NK-92 (cell line): ENCODE data around the gene CELSR1.
"Not testable (repeated sequence)": the region's sequence is repeated elsewhere in the genome, so short reads cannot be mapped to it uniquely, and the experiment has no call there.

ENCODE experiments used
- DNase-seq: peaks from one replicate; lab custom pipeline; 2025; ENCODE audit not compliant: unreplicated experiment; lab: John Stamatoyannopoulos, UW

Gene CELSR1

DNA sequence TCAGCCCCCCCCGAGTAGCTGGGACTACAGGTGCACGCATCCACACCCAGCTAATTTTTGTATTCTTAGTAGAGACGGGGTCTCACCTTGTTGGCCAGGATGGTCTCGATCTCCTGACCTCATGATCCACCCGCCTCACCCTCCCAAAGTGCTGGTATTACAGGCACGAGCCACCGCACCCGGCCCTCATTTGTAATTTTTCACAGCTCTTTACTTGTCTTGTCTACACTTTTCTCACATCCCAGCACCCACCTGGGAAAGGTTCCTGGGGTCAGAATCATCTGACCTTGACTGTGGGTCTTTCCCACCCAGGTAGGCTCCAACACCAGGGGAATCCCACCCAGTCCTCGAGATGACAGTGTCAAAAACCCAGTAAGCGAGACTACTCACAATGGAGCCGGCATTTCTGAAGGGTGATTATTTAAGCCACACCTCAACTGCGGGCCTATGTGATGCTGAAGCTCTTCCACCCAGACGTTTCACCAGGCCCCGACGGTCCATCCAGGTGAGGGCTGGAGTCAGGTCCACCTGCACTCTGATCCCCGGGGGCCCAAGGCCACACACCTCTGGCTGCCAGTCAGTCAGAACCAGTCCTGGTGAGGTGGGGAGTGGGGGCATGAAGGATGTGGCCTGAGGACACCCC, 23.4 kb downstream of the CELSR1 start:
- DNase-seq: no peak

- no peak for DNase-seq
These were observed 24.7 kb downstream of the CELSR1 start for GRCh38 chr22:46512683-46513082.

GRCh38 chr22:46512039-46512370, 25.4 kb downstream of the CELSR1 start:
- DNase-seq: no peak

DNA sequence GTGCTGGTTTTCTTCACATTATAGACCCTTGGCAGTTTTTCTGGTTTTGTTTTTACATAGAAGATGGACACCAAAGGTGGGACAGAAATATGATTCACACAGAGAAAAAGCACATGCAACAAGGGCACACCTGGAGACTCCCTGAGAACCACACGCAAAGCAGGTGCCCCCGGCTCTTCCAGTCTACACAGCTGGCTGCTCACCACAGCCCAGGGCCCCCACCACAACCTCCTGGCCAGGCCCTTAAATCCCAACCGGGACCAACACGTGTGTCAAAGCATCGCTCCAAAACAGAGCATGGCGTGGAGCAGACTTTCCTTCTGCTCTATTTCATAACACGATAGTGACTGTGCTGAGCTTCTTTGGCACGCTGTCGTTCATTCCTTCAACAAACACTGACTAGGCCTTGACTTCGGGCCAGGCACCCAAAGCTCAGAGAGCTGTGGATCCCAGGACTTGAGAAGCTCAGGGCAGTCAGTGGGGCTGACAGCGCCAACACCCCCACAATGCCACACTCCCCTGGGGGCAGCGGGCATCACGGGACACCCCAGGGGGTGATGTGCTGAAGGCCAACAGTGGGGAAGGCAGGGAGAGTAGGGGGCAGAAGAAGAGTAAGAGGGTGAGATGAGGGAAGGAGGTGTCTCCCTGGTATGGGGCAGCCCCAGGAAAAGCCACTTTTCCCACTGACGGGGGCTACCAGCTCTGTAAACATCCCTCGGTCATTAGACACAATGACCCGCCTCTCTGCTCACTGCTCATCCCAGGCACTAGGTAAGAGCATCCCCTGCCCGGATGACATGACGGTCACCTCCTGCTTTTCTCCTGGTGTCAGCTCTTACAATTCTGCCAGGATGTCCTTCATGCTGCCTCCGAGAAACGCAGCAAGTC, 26.0 kb downstream of the CELSR1 start:
- no peak for DNase-seq

- DNase-seq: no peak
These were observed 27.9 kb downstream of the CELSR1 start for GRCh38 chr22:46509416-46510089.

DNA sequence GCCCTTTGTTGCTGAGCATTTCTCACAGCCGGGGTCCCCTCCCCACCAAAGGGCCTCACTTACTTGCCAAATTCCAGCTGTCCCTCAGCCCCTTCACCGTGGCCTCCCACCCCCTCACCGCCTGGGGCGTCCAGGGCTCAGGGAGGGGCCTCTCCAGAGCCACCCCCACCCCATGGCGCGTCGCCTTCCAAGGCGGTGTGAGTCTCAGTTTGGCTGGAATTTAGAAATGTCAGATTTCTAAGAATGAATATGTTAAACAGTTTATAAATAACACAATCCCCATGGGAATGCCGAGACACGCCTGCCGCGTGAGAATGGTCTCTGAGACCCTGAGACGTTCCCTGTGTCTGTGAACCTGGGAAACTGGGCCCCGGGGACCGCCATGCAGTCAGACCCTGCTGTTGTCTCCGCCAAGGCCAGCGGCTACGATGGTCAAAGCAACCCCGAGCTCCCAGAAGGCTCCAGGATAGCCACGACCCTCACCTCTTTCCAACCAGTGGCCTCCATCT, 28.9 kb downstream of the CELSR1 start:
- DNase-seq: no peak

- DNase-seq: no peak
These were observed 29.7 kb downstream of the CELSR1 start for GRCh38 chr22:46507451-46508425.

DNA sequence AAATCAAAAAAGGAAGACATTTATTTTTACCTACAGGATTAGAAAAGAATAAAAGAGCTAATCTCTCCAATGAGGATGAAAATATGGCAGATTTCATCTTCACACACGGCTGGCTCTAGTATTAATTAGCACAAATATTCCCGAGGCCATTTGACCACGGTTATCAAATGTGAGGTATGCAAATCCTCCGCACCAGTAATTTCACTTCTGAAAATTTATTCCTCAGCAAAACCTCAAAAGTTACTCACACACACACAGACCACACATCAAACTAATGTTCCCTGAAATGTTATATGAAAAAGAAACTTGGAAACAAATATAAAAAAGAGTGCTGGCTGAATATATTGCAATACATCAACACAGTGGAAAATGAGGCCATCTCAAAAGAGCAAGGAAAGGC, 32.8 kb downstream of the CELSR1 start:
- no peak for DNase-seq

DNA sequence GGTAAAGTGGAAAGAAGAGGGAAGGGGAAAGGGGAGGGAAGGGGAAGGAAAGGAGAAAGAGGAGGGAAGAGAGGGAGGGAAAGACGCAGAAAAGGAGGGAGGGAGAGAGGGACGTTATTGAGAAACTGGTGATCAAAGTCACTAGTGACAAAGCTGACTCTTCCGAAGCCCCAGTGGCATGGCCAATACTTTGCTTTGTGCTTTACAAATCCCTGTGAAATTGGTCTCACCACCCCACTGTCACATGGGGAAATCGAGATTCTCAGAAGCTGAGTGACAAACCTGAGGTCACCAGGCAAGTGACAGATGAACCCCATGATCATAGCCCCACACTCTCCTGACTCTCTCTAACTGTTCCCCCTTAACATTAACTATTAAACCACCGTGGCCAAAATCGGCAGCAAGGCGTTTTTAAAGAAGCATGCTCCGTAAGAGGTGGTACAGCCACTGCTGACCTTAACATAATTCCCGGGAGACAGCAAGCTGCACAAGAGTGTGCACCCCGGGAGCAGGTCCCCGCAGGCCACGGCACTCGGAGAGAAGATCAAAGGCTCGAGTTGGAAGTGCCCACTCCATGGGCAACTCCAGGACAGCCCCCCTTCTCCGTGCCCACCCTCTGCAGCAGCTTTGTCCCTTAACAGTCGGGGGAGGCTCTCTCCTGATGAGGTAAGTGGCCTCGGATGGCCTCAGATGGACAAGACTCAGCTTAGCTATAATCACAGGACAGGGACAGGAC, 34.8 kb downstream of the CELSR1 start:
- DNase-seq: no peak

GRCh38 chr22:46501701-46502100, 35.7 kb downstream of the CELSR1 start:
- no peak for DNase-seq

- not testable (repeated sequence) for DNase-seq
These were observed 36.2 kb downstream of the CELSR1 start for GRCh38 chr22:46501265-46501664.

GRCh38 chr22:46500201-46500600, 37.2 kb downstream of the CELSR1 start:
- no peak for DNase-seq

- no peak for DNase-seq
These were observed 37.6 kb downstream of the CELSR1 start for GRCh38 chr22:46499805-46500189.

GRCh38 chr22:46491946-46492345, 45.5 kb downstream of the CELSR1 start:
- no peak for DNase-seq

- DNase-seq: no peak
These were observed 46.9 kb downstream of the CELSR1 start for GRCh38 chr22:46490538-46490937.

DNA sequence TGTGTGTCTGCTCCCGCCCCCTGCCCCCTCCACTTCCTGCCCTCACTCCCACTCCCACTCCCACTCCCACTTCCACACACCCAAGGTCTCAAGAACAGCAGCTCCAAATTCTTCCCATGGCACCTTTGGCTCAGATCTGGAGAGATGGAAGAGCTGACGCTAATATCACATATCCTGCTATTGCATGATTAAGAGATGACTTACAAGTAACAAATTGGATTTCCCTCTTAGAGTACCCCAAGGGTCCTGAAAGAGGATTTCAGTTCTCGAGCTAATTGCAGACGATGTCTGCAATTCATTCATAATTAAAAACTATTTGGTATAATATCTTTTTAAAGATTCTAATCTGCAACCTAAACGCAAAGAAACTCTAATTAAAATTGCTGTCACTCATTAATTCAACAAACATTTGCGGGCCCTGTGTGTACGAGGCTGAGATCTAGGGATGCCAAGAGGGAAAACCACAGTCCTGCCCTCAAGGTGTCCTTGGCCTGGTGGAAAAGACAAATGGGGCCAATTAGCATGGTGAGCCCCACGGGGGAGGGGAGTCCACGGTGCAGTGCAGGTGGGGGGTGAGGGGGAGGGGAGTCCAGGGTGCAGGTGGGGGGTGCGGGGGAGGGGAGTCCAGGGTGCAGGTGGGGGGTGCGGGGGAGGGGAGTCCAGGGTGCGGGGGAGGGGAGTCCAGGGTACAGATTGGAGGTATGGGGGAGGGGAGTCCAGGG, 50.3 kb downstream of the CELSR1 start:
- no peak for DNase-seq

GRCh38 chr22:46484861-46485595, 52.4 kb downstream of the CELSR1 start:
- no peak for DNase-seq

DNA sequence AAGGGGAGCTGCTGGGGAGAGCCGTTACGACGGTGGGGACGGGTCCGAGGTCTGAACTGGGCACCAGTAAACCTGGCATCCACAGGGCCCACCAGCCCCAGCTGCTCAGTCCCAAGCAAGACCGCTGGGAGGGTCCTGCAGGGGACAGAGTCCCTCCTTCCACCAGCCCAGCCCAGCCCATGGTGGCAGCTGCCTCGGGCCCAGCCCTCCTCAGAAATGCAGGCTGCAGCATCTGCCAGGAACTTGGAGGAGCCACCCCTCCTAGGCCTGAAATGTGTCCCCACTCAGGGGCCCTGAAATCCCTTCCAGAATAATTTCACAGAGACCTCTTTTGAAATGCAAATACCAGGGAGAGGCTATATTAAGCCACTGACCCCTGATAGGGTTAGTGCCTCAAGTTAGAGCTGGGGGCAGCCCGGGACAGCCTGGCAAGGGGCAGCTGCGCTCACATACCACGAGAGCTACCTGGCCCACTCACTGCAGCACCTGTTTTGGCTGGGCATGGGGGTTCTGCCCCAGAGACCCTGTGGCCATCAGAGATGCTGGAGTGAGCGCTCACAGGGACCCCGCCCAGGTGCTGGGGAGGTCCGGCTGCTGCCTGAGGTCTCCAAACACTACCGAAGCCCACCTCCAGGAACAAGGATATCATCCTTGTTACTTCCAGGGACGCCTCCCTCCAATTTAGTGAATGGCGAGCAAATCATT, 53.1 kb downstream of the CELSR1 start:
- DNase-seq: no peak
